Esophagus squamous epithelium (tissue), 4 donors: ENCODE results near the gene ATP10A.

Experiments used
- POLR2A ChIP-seq, 4 donors: fragments of 450-650 bp; IDR thresholded peaks; one replicate each; pipeline ENCODE4 v1.6.1; 2017; ENCODE audit warnings: antibody characterized with exemption in 4 of 4, mild to moderate bottlenecking in 4 of 4, moderate library complexity in 3 of 4
- TF ChIP-seq, protein P1 (sequence below), 6 experiments: fragments of 450-650 bp in 4 of 6; fragments of 200-600 bp in 2 of 6; sonication (generic) in 2 of 6; IDR thresholded peaks; one replicate each; pipeline ENCODE4 v1.5.1; 2016 to 2019; ENCODE audit warnings: antibody characterized with exemption in 6 of 6, mild to moderate bottlenecking in 4 of 6, moderate library complexity in 4 of 6

DNA sequence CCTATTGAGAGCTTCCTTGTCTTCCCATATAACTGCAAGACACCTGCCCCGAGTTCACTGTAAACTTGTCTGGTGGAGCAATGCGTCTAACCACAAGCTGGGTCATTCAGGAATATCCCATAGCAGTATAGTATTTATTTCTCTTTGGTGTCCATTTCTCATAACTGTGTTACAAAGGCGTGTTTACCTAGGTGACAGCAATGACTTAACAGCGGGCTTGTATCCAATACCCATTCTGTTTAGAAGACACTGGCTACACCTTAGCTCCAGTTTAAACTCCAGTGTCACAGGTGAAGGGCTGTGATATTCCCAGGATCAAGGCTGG is 24.3 kb downstream of the ATP10A start:
- TF ChIP-seq, protein P1, sequence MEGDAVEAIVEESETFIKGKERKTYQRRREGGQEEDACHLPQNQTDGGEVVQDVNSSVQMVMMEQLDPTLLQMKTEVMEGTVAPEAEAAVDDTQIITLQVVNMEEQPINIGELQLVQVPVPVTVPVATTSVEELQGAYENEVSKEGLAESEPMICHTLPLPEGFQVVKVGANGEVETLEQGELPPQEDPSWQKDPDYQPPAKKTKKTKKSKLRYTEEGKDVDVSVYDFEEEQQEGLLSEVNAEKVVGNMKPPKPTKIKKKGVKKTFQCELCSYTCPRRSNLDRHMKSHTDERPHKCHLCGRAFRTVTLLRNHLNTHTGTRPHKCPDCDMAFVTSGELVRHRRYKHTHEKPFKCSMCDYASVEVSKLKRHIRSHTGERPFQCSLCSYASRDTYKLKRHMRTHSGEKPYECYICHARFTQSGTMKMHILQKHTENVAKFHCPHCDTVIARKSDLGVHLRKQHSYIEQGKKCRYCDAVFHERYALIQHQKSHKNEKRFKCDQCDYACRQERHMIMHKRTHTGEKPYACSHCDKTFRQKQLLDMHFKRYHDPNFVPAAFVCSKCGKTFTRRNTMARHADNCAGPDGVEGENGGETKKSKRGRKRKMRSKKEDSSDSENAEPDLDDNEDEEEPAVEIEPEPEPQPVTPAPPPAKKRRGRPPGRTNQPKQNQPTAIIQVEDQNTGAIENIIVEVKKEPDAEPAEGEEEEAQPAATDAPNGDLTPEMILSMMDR (IDR thresholded peaks at IDR 0.05), result no peak
- no peak for TF ChIP-seq POLR2A (IDR thresholded peaks at IDR 0.05)
